Stimulated activated naive B cell treated with anti-CD40 and anti-IgM and Interleukin-4, amounts not matched to agents 10 μg/mL and 1 μg/mL and 100 μg/mL, for 72 hours (primary cell): ENCODE data around the gene KLHL3.

Source experiments
- ATAC-seq, 2 donors: fragments of 150-1000 bp; cut with Tn5 transposase; replicated peaks; 2 replicates each; pipeline ENCODE4 v1.10.0; 2021; ENCODE audit warnings: moderate library complexity in 1 of 2
- DNase-seq: peaks from one replicate; pipeline ENCODE4 v3.0.0; 2021
- H3K27ac Mint-ChIP-seq: one replicate; pipeline ENCODE4 v1.8.0; 2022; ENCODE audit warnings: mild to moderate bottlenecking, mixed read lengths
- H3K27me3 Mint-ChIP-seq, 2 donors: one replicate each; pipeline ENCODE4 v1.8.0; 2022; ENCODE audit warnings: mixed read lengths in 2 of 2
- H3K36me3 Mint-ChIP-seq, 2 donors: one replicate each; pipeline ENCODE4 v1.8.0; 2022; ENCODE audit warnings: mixed read lengths in 2 of 2, mild to moderate bottlenecking in 1 of 2
- H3K4me1 Mint-ChIP-seq, 2 donors: one replicate each; pipeline ENCODE4 v1.8.0; 2022; ENCODE audit warnings: mixed read lengths in 2 of 2, mild to moderate bottlenecking in 1 of 2
- H3K4me3 Mint-ChIP-seq, 2 donors: one replicate each; pipeline ENCODE4 v1.8.0; 2022; ENCODE audit warnings: mild to moderate bottlenecking in 2 of 2, mixed read lengths in 2 of 2, moderate library complexity in 1 of 2
- H3K9me3 Mint-ChIP-seq, 2 donors: one replicate each; pipeline ENCODE4 v1.8.0; 2022; ENCODE audit warnings: mixed read lengths in 2 of 2, mild to moderate bottlenecking in 1 of 2

The KLHL3 gene

GRCh38 chr5:137618476-137618875, 117.4 kb downstream of the KLHL3 start:
- peaks cover 7 to 12% of the 10 kb centered on the region in 2 donors for H3K4me1 Mint-ChIP-seq
- ATAC-seq = no peak
- DNase-seq = no peak
- no peak overlapping the region for H3K27ac Mint-ChIP-seq
- no peaks in the 10 kb centered on the region for H3K9me3 Mint-ChIP-seq
- peaks cover 0 to 15% of the 10 kb centered on the region in 2 donors for H3K36me3 Mint-ChIP-seq
- no peaks in the 10 kb centered on the region for H3K27me3 Mint-ChIP-seq
- H3K4me3 Mint-ChIP-seq = no peak overlapping the region

- Mint-ChIP-seq H3K27me3 (no peaks in the 10 kb centered on the region), H3K4me1 (peaks cover 2 to 7% of the 10 kb centered on the region in 2 donors), H3K36me3 (peaks cover 0 to 15% of the 10 kb centered on the region in 2 donors), H3K9me3 (no peaks in the 10 kb centered on the region), H3K27ac (no peak overlapping the region), H3K4me3 (no peak overlapping the region)
- DNase-seq (no peak), ATAC-seq (no peak)
These were observed 118.2 kb downstream of the KLHL3 start for GRCh38 chr5:137617528-137618205.

- ATAC-seq (no peak), DNase-seq (no peak)
- Mint-ChIP-seq H3K9me3 (no peaks in the 10 kb centered on the region), H3K4me3 (no peak overlapping the region), H3K36me3 (peaks cover 0 to 7% of the 10 kb centered on the region in 2 donors), H3K27ac (no peak overlapping the region), H3K27me3 (peaks cover 0 to 4% of the 10 kb centered on the region in 2 donors), H3K4me1 (no peaks in the 10 kb centered on the region)
These were observed 119.8 kb downstream of the KLHL3 start for GRCh38 chr5:137616046-137616445.

- Mint-ChIP-seq H3K4me3 (no peak overlapping the region), H3K27ac (no peak overlapping the region), H3K9me3 (no peaks in the 10 kb centered on the region), H3K4me1 (no peaks in the 10 kb centered on the region), H3K36me3 (peaks cover 0 to 6% of the 10 kb centered on the region in 2 donors), H3K27me3 (peaks cover 7 to 9% of the 10 kb centered on the region in 2 donors)
- DNase-seq (no peak), ATAC-seq (no peak)
These were observed 120.6 kb downstream of the KLHL3 start for GRCh38 chr5:137615171-137615775.

DNA sequence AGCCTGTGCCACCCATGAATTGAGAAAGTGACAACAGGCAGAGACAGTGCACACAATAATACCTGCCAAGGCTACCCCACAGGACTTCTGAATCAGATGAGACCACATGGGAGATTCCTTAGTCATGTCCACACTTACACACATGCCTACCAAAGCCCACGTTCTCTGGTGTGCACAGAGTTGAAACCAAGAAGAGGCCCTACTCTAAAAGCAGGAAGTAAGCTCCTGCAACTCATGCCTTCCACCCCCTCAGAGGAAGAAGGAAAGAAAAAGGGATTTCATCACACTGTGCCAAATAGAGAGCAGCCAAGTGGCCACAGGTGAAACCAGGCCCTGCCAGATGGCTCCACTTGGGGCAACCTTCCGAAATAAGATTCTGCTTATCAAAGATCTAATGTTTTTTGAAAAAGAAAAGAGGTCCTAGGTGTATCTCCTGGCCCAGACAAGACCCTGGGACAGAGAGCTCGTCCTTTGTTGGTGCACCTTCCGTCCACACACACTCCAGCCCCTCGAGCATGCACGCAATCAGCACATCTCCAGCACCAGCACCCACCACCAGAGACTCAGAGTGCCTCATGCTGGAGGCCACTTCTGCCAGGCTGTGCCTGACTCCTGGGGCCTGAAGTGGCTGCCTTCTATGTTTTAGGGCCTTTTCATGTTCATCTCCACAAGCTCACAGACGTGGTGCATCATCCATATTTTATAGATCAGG, 122.2 kb downstream of the KLHL3 start:
- Mint-ChIP-seq H3K4me3 (no peak overlapping the region), H3K36me3 (no peaks in the 10 kb centered on the region), H3K27ac (no peak overlapping the region), H3K9me3 (no peaks in the 10 kb centered on the region), H3K27me3 (peaks cover 7 to 9% of the 10 kb centered on the region in 2 donors), H3K4me1 (no peaks in the 10 kb centered on the region)
- ATAC-seq = peak; percentile 65 to 75
- DNase-seq = no peak

DNA sequence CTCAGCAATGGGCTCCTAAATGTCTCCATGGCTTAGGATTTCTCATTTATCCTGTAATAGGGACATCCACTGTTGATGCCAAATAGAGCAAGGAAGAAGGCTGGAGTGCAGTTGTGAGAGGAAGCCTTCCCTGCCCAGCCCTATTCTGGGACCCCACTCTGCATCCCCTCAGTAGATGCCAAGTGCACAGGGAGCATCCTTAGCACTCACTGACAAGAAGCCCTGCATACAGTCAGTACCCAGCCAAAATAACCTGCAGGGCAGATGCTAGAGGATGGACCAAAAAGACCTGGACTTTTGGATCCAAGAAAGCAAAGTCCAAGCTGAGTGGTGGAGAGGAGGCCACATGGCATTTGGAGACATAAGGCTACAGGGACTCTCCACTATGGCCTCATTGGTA, 123.3 kb downstream of the KLHL3 start:
- H3K4me1 Mint-ChIP-seq = no peaks in the 10 kb centered on the region
- H3K36me3 Mint-ChIP-seq = no peaks in the 10 kb centered on the region
- H3K9me3 Mint-ChIP-seq = no peaks in the 10 kb centered on the region
- no peak for ATAC-seq
- no peak overlapping the region for H3K27ac Mint-ChIP-seq
- no peak overlapping the region for H3K4me3 Mint-ChIP-seq
- peaks cover 14% of the 10 kb centered on the region in 2 donors for H3K27me3 Mint-ChIP-seq
- DNase-seq = no peak

DNA sequence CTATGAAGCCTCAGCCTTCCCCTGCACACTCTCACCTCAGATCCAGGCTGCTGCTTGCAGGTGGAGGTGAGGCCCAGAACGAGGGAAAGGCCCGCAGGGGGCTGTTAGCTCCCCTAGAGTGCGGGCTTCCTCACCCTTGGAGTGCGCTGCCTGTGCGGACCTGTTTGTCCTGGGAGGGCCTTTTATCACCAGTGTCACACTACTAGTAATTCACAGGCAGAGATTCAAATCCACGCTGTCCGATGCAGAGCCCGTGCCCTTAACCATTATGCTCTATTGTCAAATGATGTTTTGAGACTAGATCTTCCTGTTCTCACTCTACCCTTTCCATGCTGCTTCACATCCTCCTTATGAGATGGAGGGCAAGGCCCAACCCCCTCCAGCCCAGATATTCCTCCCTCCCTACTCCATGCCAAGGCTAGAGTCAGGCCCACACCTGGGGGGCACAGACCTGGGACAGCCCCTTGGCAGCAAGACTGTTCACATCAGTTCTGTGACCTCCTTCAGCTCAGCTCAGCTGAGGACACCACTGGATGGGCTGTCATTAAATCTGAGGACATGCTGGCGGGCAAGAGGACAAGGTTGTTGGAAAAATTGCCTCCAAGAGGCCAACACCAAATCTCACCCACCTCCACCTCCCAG, 124.0 kb downstream of the KLHL3 start:
- Mint-ChIP-seq H3K4me1 (no peaks in the 10 kb centered on the region), H3K27me3 (peaks cover 14% of the 10 kb centered on the region in 2 donors), H3K9me3 (no peaks in the 10 kb centered on the region), H3K27ac (no peak overlapping the region), H3K4me3 (no peak overlapping the region), H3K36me3 (no peaks in the 10 kb centered on the region)
- ATAC-seq (no peak), DNase-seq (no peak)

DNA sequence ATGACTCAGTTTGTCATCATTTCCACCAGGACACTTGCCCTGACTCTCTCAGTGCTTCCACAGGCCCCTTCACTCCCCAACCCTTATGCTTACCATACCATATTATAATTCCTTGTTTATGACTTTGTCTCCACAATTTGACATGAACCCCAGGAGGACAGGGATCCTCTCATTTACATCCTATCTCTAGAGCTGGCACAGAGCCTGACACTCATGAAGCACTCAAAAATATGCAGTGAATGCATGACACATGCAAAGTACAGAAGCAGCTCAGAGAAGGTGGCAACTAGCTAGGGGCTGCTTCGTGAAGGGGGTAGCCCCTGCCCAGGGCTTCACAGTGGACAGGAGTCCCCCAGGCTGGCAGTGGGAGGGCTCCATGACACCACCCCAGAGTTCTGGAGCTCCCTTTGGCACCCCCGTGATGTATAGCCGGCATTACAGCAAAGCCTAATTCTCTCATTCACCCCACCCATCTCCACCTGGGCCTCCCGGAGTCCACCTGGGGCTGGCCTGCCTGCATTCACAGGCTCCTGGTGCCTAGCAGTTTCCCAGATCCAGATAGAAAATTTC, 124.8 kb downstream of the KLHL3 start:
- ATAC-seq = no peak

DNA sequence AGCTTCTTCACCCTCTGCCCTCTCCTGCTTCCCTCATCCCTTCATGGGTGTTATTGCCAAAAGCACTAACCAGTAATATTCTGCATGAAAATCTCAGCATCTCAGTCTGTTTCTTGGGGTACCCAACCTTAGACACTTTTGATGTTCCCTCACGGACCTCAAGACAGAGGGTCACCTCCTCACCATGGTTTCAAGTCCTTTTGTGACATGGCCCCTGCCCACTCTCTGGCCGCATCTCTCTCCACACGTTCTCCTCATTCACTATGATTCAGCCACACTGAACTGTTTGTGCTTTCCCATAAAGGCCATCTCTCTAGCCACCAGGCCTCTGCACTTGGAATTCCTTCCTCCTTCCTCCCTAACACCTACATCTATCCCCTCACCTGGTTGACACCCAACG, 125.3 kb downstream of the KLHL3 start:
- Mint-ChIP-seq H3K4me1 (no peaks in the 10 kb centered on the region), H3K27ac (no peak overlapping the region), H3K9me3 (no peaks in the 10 kb centered on the region), H3K27me3 (peaks cover 15 to 18% of the 10 kb centered on the region in 2 donors), H3K36me3 (no peaks in the 10 kb centered on the region), H3K4me3 (no peak overlapping the region)
- DNase-seq (no peak), ATAC-seq (no peak)

More for the DNA sequence above, 124.8 kb downstream of the KLHL3 start:
- DNase-seq = no peak
- Mint-ChIP-seq H3K4me3 (no peak overlapping the region), H3K9me3 (no peaks in the 10 kb centered on the region), H3K4me1 (no peaks in the 10 kb centered on the region), H3K27me3 (peaks cover 14 to 15% of the 10 kb centered on the region in 2 donors), H3K27ac (no peak overlapping the region), H3K36me3 (no peaks in the 10 kb centered on the region)

GRCh38 chr5:137609127-137609526, 126.8 kb downstream of the KLHL3 start:
- Mint-ChIP-seq H3K4me1 (no peaks in the 10 kb centered on the region), H3K9me3 (no peaks in the 10 kb centered on the region), H3K27me3 (peaks cover 27 to 28% of the 10 kb centered on the region in 2 donors), H3K27ac (no peak overlapping the region), H3K4me3 (no peak overlapping the region), H3K36me3 (no peaks in the 10 kb centered on the region)
- no peak for DNase-seq
- ATAC-seq = no peak

GRCh38 chr5:137607771-137608170, 128.1 kb downstream of the KLHL3 start:
- Mint-ChIP-seq H3K27me3 (peaks cover 31 to 32% of the 10 kb centered on the region in 2 donors), H3K27ac (no peak overlapping the region)
- no peak for DNase-seq

GRCh38 chr5:137606401-137606800, 129.5 kb downstream of the KLHL3 start:
- Mint-ChIP-seq H3K4me1 (no peaks in the 10 kb centered on the region), H3K36me3 (no peaks in the 10 kb centered on the region), H3K27me3 (peaks cover 28 to 32% of the 10 kb centered on the region in 2 donors), H3K27ac (no peak overlapping the region), H3K9me3 (no peaks in the 10 kb centered on the region), H3K4me3 (no peak overlapping the region)
- ATAC-seq (no peak), DNase-seq (no peak)

More at GRCh38 chr5:137607771-137608170, 128.1 kb downstream of the KLHL3 start:
- Mint-ChIP-seq H3K9me3 (no peaks in the 10 kb centered on the region), H3K36me3 (no peaks in the 10 kb centered on the region), H3K4me1 (no peaks in the 10 kb centered on the region), H3K4me3 (no peak overlapping the region)
- ATAC-seq = no peak

- Mint-ChIP-seq H3K4me3 (no peak overlapping the region), H3K9me3 (no peaks in the 10 kb centered on the region), H3K27ac (no peak overlapping the region), H3K4me1 (no peaks in the 10 kb centered on the region), H3K36me3 (no peaks in the 10 kb centered on the region), H3K27me3 (peaks cover 27 to 32% of the 10 kb centered on the region in 2 donors)
- DNase-seq = no peak
- no peak for ATAC-seq
These were observed 130.5 kb downstream of the KLHL3 start for GRCh38 chr5:137605411-137605810.
